Measurements from ENCODE around the gene ADO. TPM values are rescaled to one million over a fixed set of nuclear protein-coding genes. Genes with fewer than 3 reads are reported as not detected.

Gene ADO
- total RNA-seq, 1 donor, result 23.4 TPM

DNA sequence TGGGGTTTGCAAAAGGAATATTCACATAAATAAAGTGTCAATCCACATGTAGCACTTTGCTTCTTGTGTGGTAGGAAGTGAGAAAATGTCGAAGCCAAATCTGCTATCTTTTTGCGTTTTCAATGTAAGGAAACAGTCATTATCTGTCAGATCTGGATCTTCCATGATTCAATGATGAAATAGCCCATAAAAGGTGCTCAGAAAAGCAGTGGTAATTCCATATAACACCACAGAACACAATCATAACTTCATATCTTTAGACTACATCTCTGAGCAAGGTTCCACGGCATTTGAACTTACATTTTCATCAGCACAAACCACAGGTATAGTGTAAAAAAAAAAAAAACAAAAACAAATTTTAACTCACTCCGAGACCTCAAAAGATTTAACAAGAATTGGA lies 51.5 kb downstream of the ADO start:
- H3K4me1 ChIP-seq (ENCODE audit: insufficient read depth, low read length), result peaks cover 43% of the 10 kb centered on the region
- no peaks in the 10 kb centered on the region for H3K27me3 ChIP-seq (ENCODE audit: insufficient read depth, low read length)
- no peaks in the 10 kb centered on the region for H3K9me3 ChIP-seq (ENCODE audit: low read depth, low read length)
- no peak overlapping the region for H3K4me3 ChIP-seq (ENCODE audit: low read length)

Other genes starting within 250 kb of the ADO start
- 11.9 TPM for gene EGR2, start 11.6 kb downstream of the ADO start, total RNA-seq